GM21526 (cell line): Measurements from ENCODE around the gene GALNT6.
"Not testable (repeated sequence)": the region's sequence is repeated elsewhere in the genome, so short reads cannot be mapped to it uniquely, and the experiment has no call there.

Experiments used
- ATAC-seq: cut with Tn5 transposase; IDR thresholded peaks from one replicate; pipeline ENCODE4 v1.9.1; 2021; ENCODE audit warnings: moderate library complexity; ENCODE audit not compliant: unreplicated experiment, low FRiP score

GALNT6 gene

GRCh38 chr12:51326698-51327439 lies 64.3 kb downstream of the GALNT6 start:
- no peak for ATAC-seq

- ATAC-seq = no peak
Measured at GRCh38 chr12:51324953-51325352, 66.3 kb downstream of the GALNT6 start.

- no peak for ATAC-seq
Measured at GRCh38 chr12:51323966-51324895, 67.0 kb downstream of the GALNT6 start, which contains the start of gene BIN2. TSS of gene BIN2 (minus strand) at chr12:51324174. CDS start at chr12:51324102, 72 bp downstream.

- no peak for ATAC-seq
Measured at GRCh38 chr12:51323317-51323960, 67.8 kb downstream of the GALNT6 start.

- ATAC-seq = no peak
Measured at GRCh38 chr12:51322452-51322851, 68.8 kb downstream of the GALNT6 start.

GRCh38 chr12:51321882-51322281 lies 69.3 kb downstream of the GALNT6 start:
- ATAC-seq = no peak

- ATAC-seq = no peak
Measured at GRCh38 chr12:51320695-51321320, 70.4 kb downstream of the GALNT6 start.

- ATAC-seq = no peak
Measured at GRCh38 chr12:51320311-51320694, 70.9 kb downstream of the GALNT6 start.

GRCh38 chr12:51318846-51319599 lies 72.2 kb downstream of the GALNT6 start:
- ATAC-seq = no peak

GRCh38 chr12:51318057-51318806 lies 73.0 kb downstream of the GALNT6 start:
- ATAC-seq = not testable (repeated sequence)

GRCh38 chr12:51311389-51311788 lies 79.8 kb downstream of the GALNT6 start:
- no peak for ATAC-seq

- no peak for ATAC-seq
Measured at GRCh38 chr12:51307655-51308593, 83.3 kb downstream of the GALNT6 start.

- ATAC-seq = no peak
Measured at GRCh38 chr12:51306507-51306906, 84.7 kb downstream of the GALNT6 start.
